AG04450 (cell line): ENCODE measurements around the gene C19orf67. TPM values are rescaled to one million over a fixed set of nuclear protein-coding genes. Genes with fewer than 3 reads are reported as not detected.
A peak's percentile ranks its signal among the peaks of the same experiment; 100 is the strongest.

ENCODE experiments used
- CTCF ChIA-PET: fragments of 300-600, 350-600 bp; formaldehyde crosslinking; extraction: SDS; loops from one replicate; lab custom pipeline; 2022; ENCODE audit warnings: antibody characterized with exemption, inconsistent platforms; lab: Charles Lee
- POLR2A ChIA-PET: fragments of 350-600 bp; formaldehyde crosslinking; extraction: SDS; loops from one replicate; lab custom pipeline; 2021; ENCODE audit warnings: antibody characterized with exemption, inconsistent platforms; lab: Yijun Ruan, JAX
- DNase-seq: peaks from one replicate; pipeline ENCODE4 v3.0.0-alpha.2; 2011; ENCODE audit warnings: low read depth, low spot score
- H3K27ac ChIP-seq: one replicate; pipeline ENCODE4 v1.5.1; 2012; ENCODE audit warnings: low read depth, low read length, control low read depth
- H3K27me3 ChIP-seq: one replicate; pipeline ENCODE4 v1.6.0; 2012; ENCODE audit warnings: low read length; ENCODE audit not compliant: control insufficient read depth, insufficient read depth
- H3K4me3 ChIP-seq: 2 replicates; pipeline ENCODE4 v1.5.1; 2011; ENCODE audit warnings: mild to moderate bottlenecking, low read depth, low read length, control low read depth
- H3K9me3 ChIP-seq: 2 replicates; pipeline ENCODE4 v1.5.1; 2012; ENCODE audit warnings: low read length; ENCODE audit not compliant: control insufficient read depth, insufficient read depth
- CTCF ChIP-seq: IDR thresholded peaks from 2 replicates; pipeline ENCODE4 v1.5.1; 2011; ENCODE audit warnings: low read depth, low read length, control low read depth, inconsistent platforms
- polyA minus RNA-seq: library from RNA; depleted of rRNA, polyadenylated mRNA; stranded (reverse); fragments of >200 nt; gene quantifications from 2 replicates; pipeline ENCODE4 v1.2.3, GENCODE V29; 2011; rRNA and poly(A)+ RNA removed
- polyA plus RNA-seq: library from polyadenylated mRNA; depleted of rRNA; stranded (reverse); fragments of >200 nt; gene quantifications from 2 replicates; pipeline ENCODE4 v1.2.3, GENCODE V29; 2011; rRNA removed

Gene C19orf67
- not detected in 2 replicates for polyA plus RNA-seq
- not detected in 2 replicates for polyA minus RNA-seq

- Histone ChIP-seq H3K9me3 (no peaks in the 10 kb centered on the region; the same call in 1 of the 2 replicates), H3K27ac (no peak within 1 kb of the TSS), H3K27me3 (no peaks in the 10 kb centered on the region), H3K4me3 (no peak within 1 kb of the TSS)
- POLR2A ChIA-PET, result no interaction called here
- TF ChIP-seq CTCF, result no peak
- no peak for DNase-seq
- CTCF ChIA-PET, result no interaction called here
These were observed at the start of gene C19orf67 for GRCh38 chr19:14085309-14085995. Gene C19orf67, minus strand, starts transcription at chr19:14085783. Its CDS starts 156 bp downstream, at chr19:14085627.

GRCh38 chr19:14135355-14135754, 49.8 kb upstream of the C19orf67 start:
- no peaks in the 10 kb centered on the region; the same call in 1 of the 2 replicates for H3K9me3 ChIP-seq
- TF ChIP-seq CTCF, result no peak
- CTCF ChIA-PET, result interaction anchor here (0.6 to 2.3 kb wide), 5 partner anchors 11 to 541 kb away, joined by 3 to 36 read pairs (median 4); partner anchors contain the start of gene PRKACA
- no peak overlapping the region for H3K27ac ChIP-seq
- DNase-seq, result no peak
- no peaks in the 10 kb centered on the region for H3K27me3 ChIP-seq
- POLR2A ChIA-PET, result interaction anchor here (0.7 kb wide), 1 partner anchor 295 kb away, joined by 5 read pairs; no protein-coding TSS in a partner anchor
- peak overlapping the region; percentile 79 for H3K4me3 ChIP-seq

- H3K27me3 ChIP-seq, result no peaks in the 10 kb centered on the region
- ChIA-PET CTCF (interaction anchor here (1.9 kb wide), 1 partner anchor 9 kb away, joined by 8 read pairs; the partner anchor contains the start of gene ASF1B), POLR2A (interaction anchor here (1.4 kb wide), 1 partner anchor 9 kb away, joined by 4 read pairs; the partner anchor contains the start of gene ASF1B)
- no peak overlapping the region for H3K27ac ChIP-seq
- H3K4me3 ChIP-seq, result no peak overlapping the region
- TF ChIP-seq CTCF, result no peak
- no peaks in the 10 kb centered on the region for H3K9me3 ChIP-seq
- no peak for DNase-seq
These were observed 42.4 kb upstream of the C19orf67 start for GRCh38 chr19:14127929-14128509.

- no peaks in the 10 kb centered on the region for H3K27me3 ChIP-seq
- CTCF ChIA-PET, result interaction anchor here (1.9 kb wide), 1 partner anchor 10 kb away, joined by 8 read pairs; the partner anchor contains the start of gene ASF1B
- TF ChIP-seq CTCF, result no peak
- H3K9me3 ChIP-seq, result no peaks in the 10 kb centered on the region
- no peak overlapping the region for H3K27ac ChIP-seq
- no peak for DNase-seq
- POLR2A ChIA-PET, result no interaction called here
- no peak overlapping the region for H3K4me3 ChIP-seq
These were observed 41.6 kb upstream of the C19orf67 start for GRCh38 chr19:14127176-14127575.
